Measurements from ENCODE around the gene IFIT1. TPM values are rescaled to one million over a fixed set of nuclear protein-coding genes. Genes with fewer than 3 reads are reported as not detected.
"Not testable (repeated sequence)": the region's sequence is repeated elsewhere in the genome, so short reads cannot be mapped to it uniquely, and the experiment has no call there.

The IFIT1 gene
- total RNA-seq, 2 donors from 2014 or later, result 9.0 to 44.3 TPM

GRCh38 chr10:89403043-89403442 is 10.6 kb downstream of the IFIT1 start:
- H3K27ac ChIP-seq, result no peak overlapping the region
- DNase-seq (ENCODE audit: low spot score), result no peak
- no peak for TF ChIP-seq CTCF (IDR thresholded peaks at IDR 0.05)
- ATAC-seq (ENCODE audit: insufficient number of reproducible peaks, low FRiP score, low read depth), result no peak
- H3K4me1 ChIP-seq (ENCODE audit: control insufficient read depth in 1 of 2, low read depth in 2 of 2), result no peaks in the 10 kb centered on the region
- no peaks in the 10 kb centered on the region for H3K9me3 ChIP-seq
- no peak overlapping the region for H3K4me3 ChIP-seq
- H3K36me3 ChIP-seq, result peaks cover 5% of the 10 kb centered on the region
- no peaks in the 10 kb centered on the region for H3K27me3 ChIP-seq (replicated peaks; ENCODE audit: insufficient read depth)

- Histone ChIP-seq H3K27ac (no peak overlapping the region), H3K4me1 (ENCODE audit: control insufficient read depth in 1 of 2, low read depth in 2 of 2) (no peaks in the 10 kb centered on the region), H3K36me3 (peaks cover 5% of the 10 kb centered on the region), H3K27me3 (replicated peaks; ENCODE audit: insufficient read depth) (no peaks in the 10 kb centered on the region), H3K4me3 (no peak overlapping the region), H3K9me3 (no peaks in the 10 kb centered on the region)
- no peak for ATAC-seq (ENCODE audit: insufficient number of reproducible peaks, low FRiP score, low read depth)
- no peak for TF ChIP-seq CTCF (IDR thresholded peaks at IDR 0.05)
- no peak for DNase-seq (ENCODE audit: low spot score)
Observed at GRCh38 chr10:89404104-89405047, 12.0 kb downstream of the IFIT1 start.

- not testable (repeated sequence) for H3K27ac ChIP-seq; H3K9me3 ChIP-seq; H3K27me3 ChIP-seq (replicated peaks; ENCODE audit: insufficient read depth); ATAC-seq (ENCODE audit: insufficient number of reproducible peaks, low FRiP score, low read depth); H3K36me3 ChIP-seq; H3K4me1 ChIP-seq (ENCODE audit: control insufficient read depth in 1 of 2, low read depth in 2 of 2); DNase-seq (ENCODE audit: low spot score); H3K4me3 ChIP-seq
Observed at GRCh38 chr10:89406178-89406577, 13.8 kb downstream of the IFIT1 start.

GRCh38 chr10:89407792-89408191 is 15.4 kb downstream of the IFIT1 start:
- DNase-seq (ENCODE audit: low spot score); ATAC-seq (ENCODE audit: insufficient number of reproducible peaks, low FRiP score, low read depth): not testable (repeated sequence)

GRCh38 chr10:89409282-89409681 is 16.9 kb downstream of the IFIT1 start:
- DNase-seq (ENCODE audit: low spot score); H3K4me3 ChIP-seq; H3K9me3 ChIP-seq; H3K27ac ChIP-seq; H3K36me3 ChIP-seq; H3K4me1 ChIP-seq (ENCODE audit: control insufficient read depth in 1 of 2, low read depth in 2 of 2); ATAC-seq (ENCODE audit: insufficient number of reproducible peaks, low FRiP score, low read depth); H3K27me3 ChIP-seq (replicated peaks; ENCODE audit: insufficient read depth): not testable (repeated sequence)

More at GRCh38 chr10:89407792-89408191, 15.4 kb downstream of the IFIT1 start:
- H3K27ac ChIP-seq; H3K9me3 ChIP-seq; H3K4me3 ChIP-seq; H3K4me1 ChIP-seq (ENCODE audit: control insufficient read depth in 1 of 2, low read depth in 2 of 2); H3K27me3 ChIP-seq (replicated peaks; ENCODE audit: insufficient read depth); H3K36me3 ChIP-seq: not testable (repeated sequence)

- DNase-seq (ENCODE audit: low spot score); ATAC-seq (ENCODE audit: insufficient number of reproducible peaks, low FRiP score, low read depth); H3K4me3 ChIP-seq; H3K27me3 ChIP-seq (replicated peaks; ENCODE audit: insufficient read depth); H3K9me3 ChIP-seq; H3K4me1 ChIP-seq (ENCODE audit: control insufficient read depth in 1 of 2, low read depth in 2 of 2); H3K36me3 ChIP-seq; H3K27ac ChIP-seq: not testable (repeated sequence)
Observed at GRCh38 chr10:89410551-89410950, 18.1 kb downstream of the IFIT1 start.

- H3K9me3 ChIP-seq; H3K27me3 ChIP-seq (replicated peaks; ENCODE audit: insufficient read depth); H3K4me3 ChIP-seq; H3K27ac ChIP-seq; DNase-seq (ENCODE audit: low spot score); ATAC-seq (ENCODE audit: insufficient number of reproducible peaks, low FRiP score, low read depth); H3K36me3 ChIP-seq: not testable (repeated sequence)
- H3K4me1 ChIP-seq (ENCODE audit: control insufficient read depth in 1 of 2, low read depth in 2 of 2), result peaks cover 0 to 15% of the 10 kb centered on the region in 2 donors
Observed at GRCh38 chr10:89411135-89411534, 18.7 kb downstream of the IFIT1 start.

- H3K4me1 ChIP-seq (ENCODE audit: control insufficient read depth in 1 of 2, low read depth in 2 of 2), result peaks cover 3 to 21% of the 10 kb centered on the region in 2 donors
- not testable (repeated sequence) for H3K9me3 ChIP-seq; H3K27ac ChIP-seq; H3K36me3 ChIP-seq; H3K4me3 ChIP-seq; DNase-seq (ENCODE audit: low spot score); H3K27me3 ChIP-seq (replicated peaks; ENCODE audit: insufficient read depth); ATAC-seq (ENCODE audit: insufficient number of reproducible peaks, low FRiP score, low read depth)
Observed at GRCh38 chr10:89412276-89412675, 19.9 kb downstream of the IFIT1 start.

Data from thoracic aorta (tissue), 2 donors.